Trophoblast cell (in vitro differentiated cells and primary cell): ENCODE data around the gene LIG1.

Experiments
- DNase-seq, 2 donors: peaks; one replicate each; pipeline ENCODE4 v3.0.0-alpha.2; 2016
- H2AFZ ChIP-seq: 2 replicates; pipeline ENCODE4 v1.6.1; 2013; ENCODE audit warnings: low read length, moderate library complexity, mild to moderate bottlenecking; ENCODE audit not compliant: insufficient read depth, poor library complexity
- H2AK5ac ChIP-seq: 2 replicates; pipeline ENCODE4 v1.6.1; 2013; ENCODE audit warnings: mild to moderate bottlenecking, low read length
- H2BK120ac ChIP-seq: 2 replicates; pipeline ENCODE4 v1.6.1; 2013; ENCODE audit warnings: low read length, mild to moderate bottlenecking, moderate library complexity; ENCODE audit not compliant: insufficient read depth, poor library complexity
- H2BK12ac ChIP-seq: 2 replicates; pipeline ENCODE4 v1.6.1; 2013; ENCODE audit warnings: mild to moderate bottlenecking, low read length, moderate library complexity
- H2BK5ac ChIP-seq: 2 replicates; pipeline ENCODE4 v1.6.1; 2013; ENCODE audit warnings: low read length, low read depth, moderate library complexity, mild to moderate bottlenecking; ENCODE audit not compliant: poor library complexity
- H3K14ac ChIP-seq: 2 replicates; pipeline ENCODE4 v1.6.1; 2013; ENCODE audit warnings: mild to moderate bottlenecking, low read length
- H3K18ac ChIP-seq: 2 replicates; pipeline ENCODE4 v1.6.1; 2013; ENCODE audit warnings: mild to moderate bottlenecking, low read length
- H3K23ac ChIP-seq: 2 replicates; pipeline ENCODE4 v1.6.1; 2013; ENCODE audit warnings: low read length
- H3K27ac ChIP-seq: 2 replicates; pipeline ENCODE4 v1.5.1; 2013; ENCODE audit warnings: low read depth, mild to moderate bottlenecking, inconsistent platforms, low read length, moderate library complexity
- H3K27me3 ChIP-seq: 2 replicates; pipeline ENCODE4 v1.6.1; 2013; ENCODE audit warnings: inconsistent platforms, mild to moderate bottlenecking, low read length, moderate library complexity; ENCODE audit not compliant: insufficient read depth
- H3K36me3 ChIP-seq, 2 experiments: 1 replicate in 1 of 2; 2 replicates in 1 of 2; pipeline ENCODE4 v1.6.1; 2013; ENCODE audit warnings: low read length in 2 of 2, mild to moderate bottlenecking in 2 of 2, moderate library complexity in 1 of 2; ENCODE audit not compliant: insufficient read depth in 2 of 2, control insufficient read depth in 1 of 2
- H3K4ac ChIP-seq: 2 replicates; pipeline ENCODE4 v1.6.1; 2013; ENCODE audit warnings: low read depth, mild to moderate bottlenecking, low read length, moderate library complexity
- H3K4me1 ChIP-seq, 2 experiments: 1 replicate in 1 of 2; 2 replicates in 1 of 2; pipeline ENCODE4 v1.6.1; 2013; ENCODE audit warnings: low read length in 2 of 2, mild to moderate bottlenecking in 2 of 2, moderate library complexity in 1 of 2; ENCODE audit not compliant: insufficient read depth in 2 of 2, control insufficient read depth in 1 of 2
- H3K4me2 ChIP-seq: 2 replicates; pipeline ENCODE4 v1.6.1; 2013; ENCODE audit warnings: inconsistent platforms, mild to moderate bottlenecking, low read length, moderate library complexity
- H3K4me3 ChIP-seq: 2 replicates; pipeline ENCODE4 v1.5.1; 2013; ENCODE audit warnings: mild to moderate bottlenecking, low read depth, low read length, inconsistent platforms
- H3K79me1 ChIP-seq: one replicate; pipeline ENCODE4 v1.6.1; 2013; ENCODE audit warnings: low read length
- H3K79me2 ChIP-seq: 2 replicates; pipeline ENCODE4 v1.6.1; 2013; ENCODE audit warnings: low read length, mild to moderate bottlenecking; ENCODE audit not compliant: control insufficient read depth, insufficient read depth, poor library complexity
- H3K9ac ChIP-seq: 2 replicates; pipeline ENCODE4 v1.6.1; 2013; ENCODE audit warnings: mild to moderate bottlenecking, low read length
- H3K9me3 ChIP-seq: 2 replicates; pipeline ENCODE4 v1.6.1; 2013; ENCODE audit warnings: low read depth, mild to moderate bottlenecking, control low read depth, inconsistent platforms, low read length; ENCODE audit not compliant: insufficient read depth
- H4K12ac ChIP-seq: 2 replicates; pipeline ENCODE4 v1.6.1; 2013; ENCODE audit warnings: low read depth, mild to moderate bottlenecking, low read length, moderate library complexity
- H4K8ac ChIP-seq: 2 replicates; pipeline ENCODE4 v1.6.1; 2013; ENCODE audit warnings: low read depth, mild to moderate bottlenecking, low read length, moderate library complexity
- H4K91ac ChIP-seq: one replicate; pipeline ENCODE4 v1.6.1; 2013; ENCODE audit warnings: low read depth, mild to moderate bottlenecking, low read length, moderate library complexity
- WGBS: extraction: QIAGEN DNeasy Blood & Tissue Kit; methylation state at CpG from one replicate; pipeline ENCODE4 v1.1.7; 2013; ENCODE audit warnings: missing lambda C conversion rate; ENCODE audit not compliant: insufficient read length, insufficient coverage; ENCODE audit errors: extremely low coverage; 5-methylcytosine and 5-hydroxymethylcytosine counted together

LIG1 gene

GRCh38 chr19:48192750-48193149 is 22.6 kb upstream of the LIG1 start:
- Histone ChIP-seq H3K79me1 (no peaks in the 10 kb centered on the region), H3K14ac (no peak overlapping the region), H3K4me2 (no peak overlapping the region), H3K27me3 (no peaks in the 10 kb centered on the region), H2BK12ac (no peak overlapping the region), H3K23ac (no peak overlapping the region), H3K18ac (no peak overlapping the region), H2BK5ac (no peak overlapping the region), H4K12ac (no peak overlapping the region), H3K9ac (no peak overlapping the region), H4K8ac (no peak overlapping the region), H3K79me2 (no peaks in the 10 kb centered on the region), H3K9me3 (no peaks in the 10 kb centered on the region), H2BK120ac (no peak overlapping the region), H3K36me3 (peaks cover 0 to 2% of the 10 kb centered on the region in 2 experiments), H3K27ac (no peak overlapping the region), H3K4me1 (no peaks in the 10 kb centered on the region), H2AFZ (no peak overlapping the region), H2AK5ac (no peak overlapping the region), H4K91ac (no peak overlapping the region), H3K4ac (no peak overlapping the region), H3K4me3 (no peak overlapping the region)
- WGBS, result no CpG with 5 or more reads among the region's 7 CpGs
- DNase-seq, result no peak

- Histone ChIP-seq H3K4me1 (no peaks in the 10 kb centered on the region), H3K79me1 (no peaks in the 10 kb centered on the region), H3K23ac (no peak overlapping the region), H4K8ac (no peak overlapping the region), H3K9me3 (no peaks in the 10 kb centered on the region), H3K4me3 (no peak overlapping the region), H2BK5ac (no peak overlapping the region), H3K9ac (no peak overlapping the region), H2AK5ac (no peak overlapping the region), H4K12ac (no peak overlapping the region), H3K4me2 (no peak overlapping the region), H3K27me3 (no peaks in the 10 kb centered on the region), H2BK12ac (no peak overlapping the region), H3K4ac (no peak overlapping the region), H3K14ac (no peak overlapping the region), H3K18ac (no peak overlapping the region), H3K36me3 (peaks cover 0 to 2% of the 10 kb centered on the region in 2 experiments), H3K79me2 (no peaks in the 10 kb centered on the region), H4K91ac (no peak overlapping the region), H2BK120ac (no peak overlapping the region), H2AFZ (no peak overlapping the region), H3K27ac (no peak overlapping the region)
- no peak for DNase-seq
- no CpG with 5 or more reads among the region's 3 CpGs for WGBS
Observed at GRCh38 chr19:48190885-48191284, 20.7 kb upstream of the LIG1 start.

- no peak overlapping the region for H4K91ac ChIP-seq
- WGBS, result no CpG with 5 or more reads among the region's 13 CpGs
Observed at GRCh38 chr19:48190288-48190884, 20.2 kb upstream of the LIG1 start.

GRCh38 chr19:48186541-48186991 is 16.4 kb upstream of the LIG1 start:
- H3K4me1 ChIP-seq, result no peaks in the 10 kb centered on the region
- no peak overlapping the region for H2BK12ac ChIP-seq
- no peak overlapping the region for H4K12ac ChIP-seq
- H2BK5ac ChIP-seq, result no peak overlapping the region
- H3K27me3 ChIP-seq, result no peaks in the 10 kb centered on the region
- H2AFZ ChIP-seq, result no peak overlapping the region
- peaks cover 4% of the 10 kb centered on the region for H3K9me3 ChIP-seq
- no peak for DNase-seq
- no peak overlapping the region for H3K18ac ChIP-seq
- WGBS, result no CpG with 5 or more reads among the region's 8 CpGs
- H3K79me1 ChIP-seq, result no peaks in the 10 kb centered on the region
- peaks cover 4 to 8% of the 10 kb centered on the region in 2 experiments for H3K36me3 ChIP-seq
- H4K91ac ChIP-seq, result no peak overlapping the region
- no peak overlapping the region for H3K27ac ChIP-seq
- no peak overlapping the region for H3K4me3 ChIP-seq
- H2BK120ac ChIP-seq, result no peak overlapping the region
- H4K8ac ChIP-seq, result no peak overlapping the region
- H3K79me2 ChIP-seq, result no peaks in the 10 kb centered on the region
- no peak overlapping the region for H3K4me2 ChIP-seq
- H3K9ac ChIP-seq, result no peak overlapping the region
- no peak overlapping the region for H3K14ac ChIP-seq
- H3K4ac ChIP-seq, result no peak overlapping the region
- H3K23ac ChIP-seq, result no peak overlapping the region
- no peak overlapping the region for H2AK5ac ChIP-seq

More at GRCh38 chr19:48190288-48190884, 20.2 kb upstream of the LIG1 start:
- no peak overlapping the region for H3K4ac ChIP-seq
- no peak overlapping the region for H3K23ac ChIP-seq
- H3K18ac ChIP-seq, result no peak overlapping the region
- H3K4me2 ChIP-seq, result peak overlapping the region; percentile 11
- H2BK5ac ChIP-seq, result no peak overlapping the region
- no peak overlapping the region for H4K12ac ChIP-seq
- H4K8ac ChIP-seq, result no peak overlapping the region
- H2AFZ ChIP-seq, result no peak overlapping the region
- H3K9me3 ChIP-seq, result no peaks in the 10 kb centered on the region
- H3K36me3 ChIP-seq, result peaks cover 0 to 2% of the 10 kb centered on the region in 2 experiments
- no peak overlapping the region for H3K14ac ChIP-seq
- no peaks in the 10 kb centered on the region for H3K79me1 ChIP-seq
- peak; percentile 27 to 76 for DNase-seq
- no peak overlapping the region for H2BK120ac ChIP-seq
- no peaks in the 10 kb centered on the region for H3K4me1 ChIP-seq
- H2BK12ac ChIP-seq, result no peak overlapping the region
- H2AK5ac ChIP-seq, result no peak overlapping the region
- no peaks in the 10 kb centered on the region for H3K79me2 ChIP-seq
- no peak overlapping the region for H3K9ac ChIP-seq
- H3K27ac ChIP-seq, result no peak overlapping the region
- no peak overlapping the region for H3K4me3 ChIP-seq
- H3K27me3 ChIP-seq, result no peaks in the 10 kb centered on the region
